HUDEP-2 (cell line): Measurements from ENCODE around the gene ARSI.

Source experiments
- DNase-seq, 76 experiments: peaks; one replicate each; lab custom pipeline; 2025; ENCODE audit not compliant: unreplicated experiment in 76 of 76; lab: John Stamatoyannopoulos, UW

The ARSI gene

DNA sequence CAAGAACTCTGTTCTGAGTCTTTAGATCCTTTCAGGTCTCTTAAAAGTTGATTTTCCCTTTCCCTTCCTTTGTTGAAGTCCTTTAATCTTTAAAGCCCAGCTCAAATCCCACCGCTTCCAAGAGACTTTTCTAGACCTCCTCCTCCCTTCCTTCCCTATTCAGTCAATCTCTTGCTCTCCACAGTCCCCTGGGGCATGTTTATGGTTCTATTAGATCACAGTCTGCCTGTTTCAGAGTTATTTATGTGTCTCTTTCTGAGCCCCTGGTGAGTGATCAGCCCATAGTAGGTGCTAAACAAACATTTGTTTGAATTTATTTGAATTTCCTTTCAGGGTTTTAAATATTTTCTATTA is 7.2 kb upstream of the ARSI start:
- DNase-seq, result no peak

- DNase-seq, result no peak
These were observed 6.6 kb upstream of the ARSI start for GRCh38 chr5:150309101-150309885.

- DNase-seq, result no peak
These were observed 5.1 kb upstream of the ARSI start for GRCh38 chr5:150307617-150308426.

GRCh38 chr5:150306775-150307174 is 4.1 kb upstream of the ARSI start:
- no peak for DNase-seq

DNA sequence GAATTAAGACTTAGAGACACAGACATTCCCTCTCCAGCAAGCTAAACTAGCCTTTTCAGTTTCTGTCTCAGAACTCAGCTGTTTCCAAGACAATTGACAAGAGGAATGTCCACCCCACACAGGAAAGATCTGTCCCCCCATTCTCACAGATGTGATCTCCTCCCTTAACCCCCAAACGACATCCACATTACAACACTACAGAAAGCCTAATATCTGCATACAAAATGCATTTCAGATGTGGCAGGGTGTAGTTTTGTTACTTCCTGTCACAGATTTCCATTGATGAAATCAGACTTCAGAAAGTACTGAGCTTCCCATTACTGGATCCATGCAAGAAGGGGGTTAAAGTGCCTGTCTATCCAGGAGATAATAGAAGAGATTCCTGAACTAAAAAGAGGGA is 2.9 kb upstream of the ARSI start:
- no peak for DNase-seq

- no peak for DNase-seq
These were observed 2.4 kb upstream of the ARSI start for GRCh38 chr5:150305095-150305494.

DNA sequence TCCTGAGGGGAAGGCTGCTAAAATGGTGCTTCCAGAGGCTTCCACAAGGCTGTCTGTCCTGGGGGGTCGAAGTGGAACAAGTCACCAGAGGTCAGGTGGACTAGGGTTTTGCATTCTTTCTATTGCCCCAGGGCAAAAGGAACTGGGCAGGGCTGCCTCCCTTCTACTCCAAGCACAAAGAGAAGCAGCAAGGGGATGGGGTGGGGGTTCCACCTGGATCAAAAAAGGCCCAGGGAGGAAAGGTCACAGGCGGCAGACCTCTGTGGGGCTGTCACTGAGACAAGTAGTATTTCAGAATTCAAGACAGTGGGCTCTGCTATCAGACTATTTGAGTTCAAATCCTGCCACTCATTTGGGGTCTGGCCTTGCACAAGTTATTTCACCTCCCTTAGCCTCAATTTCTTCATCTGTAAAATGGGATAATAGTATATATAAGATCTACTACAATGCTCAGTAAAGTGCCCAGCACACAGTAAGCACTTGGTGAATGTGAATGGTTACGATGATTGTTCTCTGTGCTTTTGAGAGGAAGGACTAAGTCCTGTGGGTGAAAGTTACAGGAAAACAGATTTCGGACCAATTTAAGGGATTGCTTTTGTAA is 1.9 kb upstream of the ARSI start:
- no peak for DNase-seq

DNA sequence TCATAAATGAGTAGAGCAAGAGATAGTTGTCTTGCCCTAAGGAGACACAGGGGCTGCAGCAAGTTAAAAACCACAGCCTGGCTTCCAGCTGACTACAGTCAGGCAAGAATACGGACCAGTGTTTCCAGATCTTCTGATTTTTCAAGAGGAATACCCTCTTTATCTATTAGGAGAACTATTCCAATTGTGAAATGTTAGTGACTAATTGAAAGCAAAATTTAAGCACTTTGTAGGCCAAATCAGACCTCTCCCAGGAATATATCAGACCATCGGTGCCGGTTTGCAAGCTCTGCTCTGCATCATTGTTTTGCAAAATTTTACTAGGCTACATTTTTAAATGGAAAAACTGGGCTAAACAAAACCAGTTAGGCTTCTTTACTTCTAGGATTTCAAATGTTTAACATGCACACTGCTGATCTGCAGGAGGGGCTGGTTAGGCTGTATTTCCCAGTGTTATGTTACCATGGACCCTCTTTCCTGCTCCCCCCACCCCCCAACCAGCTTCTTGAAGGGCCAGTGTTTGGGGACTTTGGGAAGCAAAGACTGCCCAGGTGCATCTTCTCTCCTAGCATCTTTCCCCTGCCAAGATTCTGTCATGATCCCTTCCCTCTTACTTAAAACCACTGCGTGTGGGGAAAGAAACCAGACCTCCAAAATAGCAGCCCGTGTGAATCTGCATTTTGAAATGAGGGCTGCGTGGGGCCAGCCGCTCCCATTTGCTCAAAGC is 1.1 kb upstream of the ARSI start:
- no peak for DNase-seq

DNA sequence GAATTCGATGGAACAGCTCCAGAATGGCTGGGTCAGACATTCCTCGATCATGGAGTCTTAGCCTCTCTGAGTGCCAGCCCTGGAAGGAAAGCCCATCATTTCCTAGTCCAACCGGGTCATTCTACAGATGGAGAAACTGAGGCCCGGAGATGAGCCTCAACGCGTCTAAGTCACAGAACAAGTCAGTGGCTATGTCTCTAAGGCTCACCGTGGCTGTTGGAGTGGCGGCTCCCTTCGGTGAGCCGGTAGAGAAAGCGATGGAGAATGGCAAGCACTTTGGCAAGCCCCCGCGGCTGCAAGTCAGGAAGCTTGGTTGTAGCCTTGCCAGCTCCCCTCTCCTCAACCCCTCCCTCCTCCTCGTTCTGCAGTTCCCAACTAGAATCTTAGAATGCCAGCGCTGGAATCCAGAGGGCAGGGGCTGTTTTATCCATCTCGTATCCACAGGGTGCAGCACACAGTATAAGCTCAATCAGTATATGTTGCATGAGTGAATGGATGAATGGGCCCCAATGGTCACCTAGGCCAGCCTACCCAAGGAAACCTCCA is 438 bp upstream of the ARSI start:
- DNase-seq, result no peak

- no peak for DNase-seq
These were observed 804 bp downstream of the ARSI start for GRCh38 chr5:150301901-150302300.

DNA sequence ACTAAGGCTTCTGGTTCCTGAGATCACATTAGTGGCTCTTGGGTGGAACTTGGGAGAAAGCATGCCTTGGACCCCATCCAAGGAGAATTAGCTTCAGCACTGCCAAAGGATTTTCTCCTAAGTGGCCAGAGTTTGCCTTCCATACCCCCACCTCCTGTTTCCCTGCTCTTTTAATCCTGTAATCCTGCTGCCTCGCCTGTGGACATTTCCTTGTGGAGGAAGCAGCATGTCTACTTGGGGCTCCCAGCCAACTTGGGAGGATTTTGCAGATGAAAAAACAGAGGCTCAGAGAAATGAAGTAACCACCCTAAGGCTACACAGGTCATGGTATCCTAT is 1.6 kb downstream of the ARSI start:
- DNase-seq, result no peak

DNA sequence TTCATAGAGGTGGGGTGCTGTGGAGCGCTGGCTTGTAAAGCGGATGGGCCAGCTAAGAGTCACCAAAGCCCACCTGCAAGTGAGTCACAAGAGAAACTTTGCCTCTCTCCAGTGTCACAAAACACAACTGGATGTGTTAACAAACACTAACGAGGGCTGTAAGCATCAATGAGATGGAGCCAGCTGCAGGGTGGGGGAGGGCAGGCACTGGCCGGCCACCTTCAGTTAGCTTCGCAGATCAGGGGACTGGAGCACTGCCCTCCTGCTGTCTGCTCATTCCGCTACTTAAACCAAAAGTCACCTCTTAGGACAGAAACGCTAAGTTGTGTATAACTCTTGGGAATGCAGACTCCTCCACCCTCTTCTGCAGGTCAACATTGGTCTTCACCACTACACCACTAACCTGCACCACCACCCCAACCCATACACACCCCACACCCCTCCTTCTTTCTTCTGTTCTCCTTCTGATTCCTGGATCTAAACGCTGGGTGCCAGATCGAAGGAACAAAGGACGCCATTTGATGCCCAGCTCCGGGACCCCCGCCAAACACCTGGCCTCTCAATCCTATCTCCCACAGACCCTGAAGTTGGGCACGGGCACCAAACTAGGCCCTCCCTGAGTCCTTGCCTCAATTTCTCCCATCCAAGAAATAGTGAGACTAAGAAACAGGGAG is 2.1 kb downstream of the ARSI start:
- no peak for DNase-seq

GRCh38 chr5:150299571-150300327 is 3.0 kb downstream of the ARSI start:
- no peak for DNase-seq

DNA sequence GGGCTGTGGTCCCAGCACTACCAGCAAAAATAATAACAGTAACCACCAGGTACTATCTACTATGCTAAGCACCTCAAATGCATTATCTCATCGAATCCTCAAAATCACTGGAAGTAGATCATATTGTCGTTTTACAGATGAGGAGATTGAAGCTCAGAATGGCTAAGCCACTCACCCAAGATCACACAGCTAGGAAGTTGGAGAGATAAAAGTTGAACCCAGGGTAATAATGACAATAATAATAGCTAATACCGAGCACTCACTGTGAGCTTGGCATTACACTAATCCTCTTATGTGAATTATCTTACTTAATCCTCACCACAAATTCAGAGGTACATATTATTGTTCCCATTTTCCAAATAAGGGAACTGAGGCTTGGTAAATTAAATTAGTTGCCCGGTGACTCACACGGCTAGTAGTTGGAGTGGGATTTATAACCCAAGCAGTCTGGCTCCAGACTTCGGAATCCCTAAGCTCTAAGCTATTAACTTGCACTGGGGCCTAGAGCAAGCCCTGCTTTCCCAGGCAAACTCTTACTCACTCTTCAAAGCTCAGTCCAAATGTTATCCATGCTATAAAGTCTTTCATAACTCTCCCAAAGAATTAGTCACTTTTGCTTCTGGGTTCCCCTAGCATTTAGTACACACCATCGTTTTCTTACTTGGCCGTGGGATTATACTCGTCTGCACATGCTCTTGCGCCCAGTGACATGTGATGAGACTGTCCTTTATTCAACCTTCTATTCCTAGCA is 3.8 kb downstream of the ARSI start:
- no peak for DNase-seq

DNA sequence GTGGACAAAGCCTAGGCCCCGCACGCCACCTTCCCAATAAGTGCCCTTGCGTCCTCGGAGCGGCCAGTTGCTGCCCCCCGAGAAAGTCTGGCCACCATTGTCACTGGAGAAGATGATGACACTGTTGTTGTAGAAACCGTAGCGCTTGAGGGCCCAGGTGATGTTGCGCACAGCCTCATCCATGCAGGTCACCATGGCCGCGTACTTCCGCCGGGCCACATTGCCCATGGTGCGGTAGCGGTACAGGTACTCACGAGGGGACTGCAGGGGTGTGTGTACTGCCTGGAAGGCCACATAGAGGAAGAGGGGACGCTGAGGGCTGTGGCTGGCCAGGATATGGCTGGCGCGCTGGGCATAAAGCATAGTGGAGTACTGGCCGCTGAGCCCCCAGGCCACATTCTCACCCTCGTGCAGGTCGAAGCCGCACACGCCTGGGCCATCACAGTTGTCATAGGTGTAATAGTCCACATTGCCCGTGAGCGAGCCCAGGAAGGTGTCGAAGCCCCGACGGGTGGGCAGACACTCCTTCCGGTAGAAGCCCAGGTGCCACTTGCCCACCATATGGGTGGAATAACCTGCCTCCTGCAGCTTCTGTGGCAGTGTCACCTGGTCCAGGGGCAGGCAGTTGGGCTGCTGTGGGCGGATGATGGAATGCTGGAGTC is 4.6 kb downstream of the ARSI start:
- no peak for DNase-seq

DNA sequence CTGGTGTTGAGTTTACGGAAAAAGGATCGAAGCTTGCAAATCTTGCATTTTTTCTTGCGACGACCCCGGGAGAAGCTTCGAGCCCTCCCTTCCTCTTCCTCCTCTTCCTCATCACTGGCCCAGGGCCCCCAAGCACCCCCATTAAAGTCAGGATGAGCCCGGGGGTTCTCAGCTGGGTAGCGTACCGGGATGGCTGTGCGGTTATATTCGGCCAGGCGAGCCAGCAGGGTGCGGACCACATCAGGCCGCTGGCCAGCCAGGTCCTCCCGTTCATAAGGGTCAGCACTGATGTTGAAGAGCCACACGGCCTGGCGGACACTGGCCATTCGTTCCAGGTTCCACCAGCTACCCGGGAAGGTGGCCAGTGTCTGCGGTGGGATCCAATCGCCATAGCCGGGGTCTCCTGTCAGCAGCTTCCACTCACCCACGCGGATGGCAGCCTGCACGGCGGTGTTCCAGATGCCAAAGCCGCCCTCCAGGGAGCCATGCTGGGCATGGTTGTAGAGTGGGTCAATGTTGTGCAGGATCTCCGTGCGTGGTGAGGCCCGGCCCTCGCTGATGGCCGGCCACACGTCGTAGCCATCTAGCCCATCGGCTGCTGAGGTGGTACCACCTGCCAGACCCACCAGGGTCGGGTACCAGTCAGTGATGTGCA is 5.3 kb downstream of the ARSI start:
- DNase-seq, result no peak

GRCh38 chr5:150296496-150296895 is 6.2 kb downstream of the ARSI start:
- no peak for DNase-seq
